Measurements from ENCODE around the gene WNK1. TPM values are rescaled to one million over a fixed set of nuclear protein-coding genes. Genes with fewer than 3 reads are reported as not detected.

The WNK1 gene
- polyA plus RNA-seq, 1 donor (not counting 4 experiments of a cell fraction or from before 2014, with no cell fraction given), result 72.3 TPM

DNA sequence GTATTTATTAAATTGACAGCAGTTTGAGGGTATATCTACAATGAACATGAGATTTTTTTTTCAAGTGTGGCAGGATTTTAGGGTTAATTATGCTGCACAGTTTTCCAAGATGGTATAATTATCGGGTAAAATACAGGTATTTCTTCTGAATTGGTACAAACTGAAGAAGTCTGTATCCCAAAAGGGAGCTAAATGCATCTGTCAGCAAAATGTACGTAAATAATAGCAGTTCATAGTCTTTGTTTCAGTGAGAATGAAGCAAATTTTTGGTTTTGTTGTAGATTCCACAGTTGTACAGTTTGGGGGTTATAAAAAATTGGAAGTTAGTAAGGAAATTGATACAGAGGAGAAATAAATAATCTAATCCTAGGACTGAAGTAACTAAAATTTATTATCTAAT lies 133.8 kb downstream of the WNK1 start:
- DNase-seq (ENCODE audit: low read depth, low spot score) (no peak), FAIRE-seq (no peak)
- H4K20me1 ChIP-seq (ENCODE audit: control insufficient read depth, extremely low read depth, insufficient read depth, low read length), result no peaks in the 10 kb centered on the region
- no peaks in the 10 kb centered on the region for H3K79me2 ChIP-seq (ENCODE audit: control insufficient read depth, insufficient read depth, low read length)
- TF ChIP-seq EZH2 (IDR thresholded peaks at IDR 0.05; ENCODE audit: low read length), result no peak
- TF ChIP-seq, protein P1, sequence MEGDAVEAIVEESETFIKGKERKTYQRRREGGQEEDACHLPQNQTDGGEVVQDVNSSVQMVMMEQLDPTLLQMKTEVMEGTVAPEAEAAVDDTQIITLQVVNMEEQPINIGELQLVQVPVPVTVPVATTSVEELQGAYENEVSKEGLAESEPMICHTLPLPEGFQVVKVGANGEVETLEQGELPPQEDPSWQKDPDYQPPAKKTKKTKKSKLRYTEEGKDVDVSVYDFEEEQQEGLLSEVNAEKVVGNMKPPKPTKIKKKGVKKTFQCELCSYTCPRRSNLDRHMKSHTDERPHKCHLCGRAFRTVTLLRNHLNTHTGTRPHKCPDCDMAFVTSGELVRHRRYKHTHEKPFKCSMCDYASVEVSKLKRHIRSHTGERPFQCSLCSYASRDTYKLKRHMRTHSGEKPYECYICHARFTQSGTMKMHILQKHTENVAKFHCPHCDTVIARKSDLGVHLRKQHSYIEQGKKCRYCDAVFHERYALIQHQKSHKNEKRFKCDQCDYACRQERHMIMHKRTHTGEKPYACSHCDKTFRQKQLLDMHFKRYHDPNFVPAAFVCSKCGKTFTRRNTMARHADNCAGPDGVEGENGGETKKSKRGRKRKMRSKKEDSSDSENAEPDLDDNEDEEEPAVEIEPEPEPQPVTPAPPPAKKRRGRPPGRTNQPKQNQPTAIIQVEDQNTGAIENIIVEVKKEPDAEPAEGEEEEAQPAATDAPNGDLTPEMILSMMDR (optimal IDR thresholded peaks at IDR 0.05 in 1 of 3, IDR thresholded peaks at IDR 0.05 in 1 of 3, conservative IDR thresholded peaks at IDR 0.05 in 1 of 3; ENCODE audit: extremely low read depth in 1 of 3, insufficient read depth in 2 of 3, low read length in 3 of 3), result no peak
- no peak overlapping the region for H3K27ac ChIP-seq (ENCODE audit: control insufficient read depth, insufficient read depth, low read length)
- H3K27me3 ChIP-seq (ENCODE audit: control insufficient read depth, extremely low read depth, insufficient read depth, low read length), result no peaks in the 10 kb centered on the region
- no peaks in the 10 kb centered on the region for H3K9me1 ChIP-seq (ENCODE audit: control insufficient read depth, extremely low read depth, insufficient read depth, low read length)
- H3K4me2 ChIP-seq (ENCODE audit: control insufficient read depth, extremely low read depth, insufficient read depth, low read depth, low read length), result no peak overlapping the region
- dilution Hi-C loops (cut with MboI; ENCODE audit: extremely low pct_ligation_motif_present, low sequenced_read_pairs), result no loop called here
- no peaks in the 10 kb centered on the region for H3K4me1 ChIP-seq (ENCODE audit: control insufficient read depth, extremely low read depth, insufficient read depth, low read length)
- no peak overlapping the region for H2AFZ ChIP-seq (ENCODE audit: control insufficient read depth, low read length)
- H3K9ac ChIP-seq (ENCODE audit: control insufficient read depth, extremely low read depth, insufficient read depth, low read length), result no peak overlapping the region
- no peak overlapping the region for H3K4me3 ChIP-seq (ENCODE audit: control insufficient read depth in 2 of 3, extremely low read depth in 1 of 3, insufficient read depth in 2 of 3, low read depth in 1 of 3, low read length in 3 of 3)
- peaks cover 40 to 43% of the 10 kb centered on the region in 2 experiments for H3K36me3 ChIP-seq (ENCODE audit: control insufficient read depth in 2 of 2, extremely low read depth in 1 of 2, insufficient read depth in 2 of 2, low read length in 2 of 2)
- H3K9me3 ChIP-seq (ENCODE audit: control insufficient read depth, low read depth, low read length), result no peaks in the 10 kb centered on the region

DNA sequence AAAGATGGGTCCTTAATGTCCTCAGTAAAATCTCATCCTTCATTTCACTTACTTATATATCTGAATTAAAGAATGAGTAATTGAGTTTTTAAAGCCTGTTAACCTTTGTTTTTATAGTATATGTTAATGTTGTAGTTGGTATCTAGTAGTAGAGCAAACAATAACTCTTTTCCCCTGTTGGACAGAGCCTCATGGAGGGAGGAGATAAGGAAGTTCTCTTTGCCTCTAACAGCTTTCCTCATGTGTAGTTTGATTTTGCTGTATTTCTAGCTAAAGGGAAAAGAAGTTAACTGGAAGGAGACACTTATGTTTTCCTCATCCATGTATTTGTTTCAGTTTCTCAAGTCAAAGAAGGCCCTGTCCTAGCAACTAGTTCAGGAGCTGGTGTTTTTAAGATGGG lies 141.8 kb downstream of the WNK1 start:
- no peaks in the 10 kb centered on the region for H4K20me1 ChIP-seq (ENCODE audit: control insufficient read depth, extremely low read depth, insufficient read depth, low read length)
- no peak overlapping the region for H3K4me2 ChIP-seq (ENCODE audit: control insufficient read depth, extremely low read depth, insufficient read depth, low read depth, low read length)
- H3K9me1 ChIP-seq (ENCODE audit: control insufficient read depth, extremely low read depth, insufficient read depth, low read length), result no peaks in the 10 kb centered on the region
- no peaks in the 10 kb centered on the region for H3K27me3 ChIP-seq (ENCODE audit: control insufficient read depth, extremely low read depth, insufficient read depth, low read length)
- no peak for TF ChIP-seq EZH2 (IDR thresholded peaks at IDR 0.05; ENCODE audit: low read length)
- TF ChIP-seq, protein P1 (optimal IDR thresholded peaks at IDR 0.05 in 1 of 3, IDR thresholded peaks at IDR 0.05 in 1 of 3, conservative IDR thresholded peaks at IDR 0.05 in 1 of 3; ENCODE audit: extremely low read depth in 1 of 3, insufficient read depth in 2 of 3, low read length in 3 of 3), result no peak
- dilution Hi-C loops (cut with MboI; ENCODE audit: extremely low pct_ligation_motif_present, low sequenced_read_pairs), result no loop called here
- no peaks in the 10 kb centered on the region for H3K4me1 ChIP-seq (ENCODE audit: control insufficient read depth, extremely low read depth, insufficient read depth, low read length)
- H3K79me2 ChIP-seq (ENCODE audit: control insufficient read depth, insufficient read depth, low read length), result no peaks in the 10 kb centered on the region
- no peak overlapping the region for H3K9ac ChIP-seq (ENCODE audit: control insufficient read depth, extremely low read depth, insufficient read depth, low read length)
- H3K36me3 ChIP-seq (ENCODE audit: control insufficient read depth in 2 of 2, extremely low read depth in 1 of 2, insufficient read depth in 2 of 2, low read length in 2 of 2), result peaks cover 18 to 19% of the 10 kb centered on the region in 2 experiments
- no peak overlapping the region for H2AFZ ChIP-seq (ENCODE audit: control insufficient read depth, low read length)
- H3K4me3 ChIP-seq (ENCODE audit: control insufficient read depth in 2 of 3, extremely low read depth in 1 of 3, insufficient read depth in 2 of 3, low read depth in 1 of 3, low read length in 3 of 3), result no peak overlapping the region
- no peaks in the 10 kb centered on the region for H3K9me3 ChIP-seq (ENCODE audit: control insufficient read depth, low read depth, low read length)
- no peak for FAIRE-seq
- DNase-seq (ENCODE audit: low read depth, low spot score), result no peak
- no peak overlapping the region for H3K27ac ChIP-seq (ENCODE audit: control insufficient read depth, insufficient read depth, low read length)

Data from keratinocyte (primary cell).